C4-2B (cell line): Measurements from ENCODE around the gene ZIM2.

Experiments
- H3K27ac ChIP-seq: fragments of 450-650 bp; 2 replicates; pipeline ENCODE4 v1.5.1; 2017
- CTCF ChIP-seq: fragments of 450-650 bp; conservative IDR thresholded peaks from 2 replicates; pipeline ENCODE4 v1.5.1; 2017; ENCODE audit warnings: mild to moderate bottlenecking
- ZFX ChIP-seq: fragments of 450-650 bp; IDR thresholded peaks from 2 replicates; pipeline ENCODE4 v1.6.1; 2017

The ZIM2 gene

GRCh38 chr19:56840451-56841192 lies at the start of gene ZIM2, which contains the start of gene PEG3:
Gene ZIM2, minus strand, starts transcription at chr19:56840726. Its CDS starts 16,449 bp downstream, at chr19:56824277.
Gene PEG3, minus strand, starts transcription at chr19:56840726. Its CDS starts 16,071 bp downstream, at chr19:56824655.
- H3K27ac ChIP-seq: no peak within 1 kb of the TSS
- TF ChIP-seq CTCF (no peak), ZFX (no peak)

GRCh38 chr19:56885173-56885985 lies 44.9 kb upstream of the ZIM2 start:
- TF ChIP-seq CTCF (no peak), ZFX (no peak)
- no peak overlapping the region for H3K27ac ChIP-seq

- H3K27ac ChIP-seq: no peak overlapping the region
- no peak for TF ChIP-seq CTCF
- TF ChIP-seq ZFX: no peak
Measured at GRCh38 chr19:56884441-56884840, 43.9 kb upstream of the ZIM2 start.

GRCh38 chr19:56880592-56881190 lies 40.2 kb upstream of the ZIM2 start:
- H3K27ac ChIP-seq: no peak overlapping the region
- no peak for TF ChIP-seq ZFX
- TF ChIP-seq CTCF: no peak

GRCh38 chr19:56877069-56877715 lies 36.7 kb upstream of the ZIM2 start:
- TF ChIP-seq ZFX: no peak
- no peak for TF ChIP-seq CTCF
- H3K27ac ChIP-seq: no peak overlapping the region

- no peak overlapping the region for H3K27ac ChIP-seq
- TF ChIP-seq ZFX (no peak), CTCF (no peak)
Measured at GRCh38 chr19:56875717-56876116, 35.2 kb upstream of the ZIM2 start.
